HG03039 (cell line): ENCODE measurements around the gene KIAA0825.
A peak's percentile ranks its signal among the peaks of the same experiment; 100 is the strongest.
"Not testable (repeated sequence)": the region's sequence is repeated elsewhere in the genome, so short reads cannot be mapped to it uniquely, and the experiment has no call there.

ENCODE experiments used
- ATAC-seq: cut with Tn5 transposase; IDR thresholded peaks from one replicate; pipeline ENCODE4 v1.9.1; 2021; ENCODE audit warnings: mild to moderate bottlenecking, moderate library complexity; ENCODE audit not compliant: unreplicated experiment

Gene KIAA0825

GRCh38 chr5:94595281-94595840 is 23.0 kb downstream of the KIAA0825 start:
- ATAC-seq: no peak

GRCh38 chr5:94577466-94578245 is 40.7 kb downstream of the KIAA0825 start:
- peak; percentile 70 for ATAC-seq

- no peak for ATAC-seq
Observed at GRCh38 chr5:94575196-94575595, 43.2 kb downstream of the KIAA0825 start.

- not testable (repeated sequence) for ATAC-seq
Observed at GRCh38 chr5:94573349-94573748, 45.1 kb downstream of the KIAA0825 start.

GRCh38 chr5:94571415-94571814 is 47.0 kb downstream of the KIAA0825 start:
- no peak for ATAC-seq

- no peak for ATAC-seq
Observed at GRCh38 chr5:94564812-94565211, 53.6 kb downstream of the KIAA0825 start.

- ATAC-seq: no peak
Observed at GRCh38 chr5:94562327-94562971, 56.0 kb downstream of the KIAA0825 start.

- ATAC-seq: no peak
Observed at GRCh38 chr5:94558028-94558427, 60.4 kb downstream of the KIAA0825 start.

- no peak for ATAC-seq
Observed at GRCh38 chr5:94551858-94552257, 66.5 kb downstream of the KIAA0825 start.

- ATAC-seq: no peak
Observed at GRCh38 chr5:94545870-94546625, 72.4 kb downstream of the KIAA0825 start.

GRCh38 chr5:94544875-94545547 is 73.4 kb downstream of the KIAA0825 start:
- ATAC-seq: no peak

- ATAC-seq: no peak
Observed at GRCh38 chr5:94544031-94544650, 74.3 kb downstream of the KIAA0825 start.

- ATAC-seq: no peak
Observed at GRCh38 chr5:94540856-94541494, 77.4 kb downstream of the KIAA0825 start.

- no peak for ATAC-seq
Observed at GRCh38 chr5:94538260-94538659, 80.1 kb downstream of the KIAA0825 start.

GRCh38 chr5:94526706-94527105 is 91.7 kb downstream of the KIAA0825 start:
- no peak for ATAC-seq

GRCh38 chr5:94524841-94525697 is 93.3 kb downstream of the KIAA0825 start:
- peak; percentile 64 for ATAC-seq

- ATAC-seq: no peak
Observed at GRCh38 chr5:94523018-94523417, 95.4 kb downstream of the KIAA0825 start.

- ATAC-seq: no peak
Observed at GRCh38 chr5:94522117-94522516, 96.3 kb downstream of the KIAA0825 start.
